ENCODE data around the gene OR1D5. TPM values are rescaled to one million over a fixed set of nuclear protein-coding genes. Genes with fewer than 3 reads are reported as not detected.
A peak's percentile ranks its signal among the peaks of the same experiment; 100 is the strongest.

The OR1D5 gene
- total and polyA plus RNA-seq, 10 of the 15 experiments (the other 5 are each of a cell fraction or from before 2014, with no cell fraction given) = not detected

- TF ChIP-seq ZBTB11 (CRISPR knock-in tag; IDR thresholded peaks at IDR 0.05) (peak; percentile 63), NFYA (IDR thresholded peaks at IDR 0.05; ENCODE audit: borderline replicate concordance, low read depth, low read length) (peak; percentile 70), RB1 (IDR thresholded peaks at IDR 0.05; ENCODE audit: borderline replicate concordance) (no peak), NR2F1 (conservative IDR thresholded peaks at IDR 0.05) (no peak), LARP7 (IDR thresholded peaks at IDR 0.05) (no peak), GABPA (IDR thresholded peaks at IDR 0.05; ENCODE audit: low read depth) (peak; percentile 68), SMC3 (IDR thresholded peaks at IDR 0.05; ENCODE audit: borderline replicate concordance, low read length) (peak; percentile 56), BACH1 (IDR thresholded peaks at IDR 0.05; ENCODE audit: borderline replicate concordance) (no peak), NRF1 (conservative IDR thresholded peaks at IDR 0.05; ENCODE audit: low read depth, low read length) (no peak), SMAD1 (IDR thresholded peaks at IDR 0.05; ENCODE audit: low read depth, partially characterized antibody) (no peak), RCOR1 (conservative IDR thresholded peaks at IDR 0.05; ENCODE audit: low read depth, low read length) (no peak), REST (IDR thresholded peaks at IDR 0.05; ENCODE audit: low read depth, low read length) (no peak), TCF3 (IDR thresholded peaks at IDR 0.05; ENCODE audit: borderline replicate concordance, insufficient read depth, low read depth, low read length) (peak; percentile 63; the same call in 1 of the 2 replicates), GATAD2B (conservative IDR thresholded peaks at IDR 0.05; ENCODE audit: low read depth) (no peak), POLR2A (IDR thresholded peaks at IDR 0.05; ENCODE audit: low read depth, low read length) (peak; percentile 55), EED (IDR thresholded peaks at IDR 0.05; ENCODE audit: low read depth) (0 out of 2 replicates have a peak, but pooled peaks have one; percentile 32), KLF5 (IDR thresholded peaks at IDR 0.05; ENCODE audit: partially characterized antibody) (no peak)
- TF ChIP-seq, protein P1, sequence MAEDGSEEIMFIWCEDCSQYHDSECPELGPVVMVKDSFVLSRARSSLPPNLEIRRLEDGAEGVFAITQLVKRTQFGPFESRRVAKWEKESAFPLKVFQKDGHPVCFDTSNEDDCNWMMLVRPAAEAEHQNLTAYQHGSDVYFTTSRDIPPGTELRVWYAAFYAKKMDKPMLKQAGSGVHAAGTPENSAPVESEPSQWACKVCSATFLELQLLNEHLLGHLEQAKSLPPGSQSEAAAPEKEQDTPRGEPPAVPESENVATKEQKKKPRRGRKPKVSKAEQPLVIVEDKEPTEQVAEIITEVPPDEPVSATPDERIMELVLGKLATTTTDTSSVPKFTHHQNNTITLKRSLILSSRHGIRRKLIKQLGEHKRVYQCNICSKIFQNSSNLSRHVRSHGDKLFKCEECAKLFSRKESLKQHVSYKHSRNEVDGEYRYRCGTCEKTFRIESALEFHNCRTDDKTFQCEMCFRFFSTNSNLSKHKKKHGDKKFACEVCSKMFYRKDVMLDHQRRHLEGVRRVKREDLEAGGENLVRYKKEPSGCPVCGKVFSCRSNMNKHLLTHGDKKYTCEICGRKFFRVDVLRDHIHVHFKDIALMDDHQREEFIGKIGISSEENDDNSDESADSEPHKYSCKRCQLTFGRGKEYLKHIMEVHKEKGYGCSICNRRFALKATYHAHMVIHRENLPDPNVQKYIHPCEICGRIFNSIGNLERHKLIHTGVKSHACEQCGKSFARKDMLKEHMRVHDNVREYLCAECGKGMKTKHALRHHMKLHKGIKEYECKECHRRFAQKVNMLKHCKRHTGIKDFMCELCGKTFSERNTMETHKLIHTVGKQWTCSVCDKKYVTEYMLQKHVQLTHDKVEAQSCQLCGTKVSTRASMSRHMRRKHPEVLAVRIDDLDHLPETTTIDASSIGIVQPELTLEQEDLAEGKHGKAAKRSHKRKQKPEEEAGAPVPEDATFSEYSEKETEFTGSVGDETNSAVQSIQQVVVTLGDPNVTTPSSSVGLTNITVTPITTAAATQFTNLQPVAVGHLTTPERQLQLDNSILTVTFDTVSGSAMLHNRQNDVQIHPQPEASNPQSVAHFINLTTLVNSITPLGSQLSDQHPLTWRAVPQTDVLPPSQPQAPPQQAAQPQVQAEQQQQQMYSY (CRISPR knock-in tag; IDR thresholded peaks at IDR 0.05) = no peak
- TF ChIP-seq, protein P2, sequence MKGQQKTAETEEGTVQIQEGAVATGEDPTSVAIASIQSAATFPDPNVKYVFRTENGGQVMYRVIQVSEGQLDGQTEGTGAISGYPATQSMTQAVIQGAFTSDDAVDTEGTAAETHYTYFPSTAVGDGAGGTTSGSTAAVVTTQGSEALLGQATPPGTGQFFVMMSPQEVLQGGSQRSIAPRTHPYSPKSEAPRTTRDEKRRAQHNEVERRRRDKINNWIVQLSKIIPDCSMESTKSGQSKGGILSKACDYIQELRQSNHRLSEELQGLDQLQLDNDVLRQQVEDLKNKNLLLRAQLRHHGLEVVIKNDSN (IDR thresholded peaks at IDR 0.05; ENCODE audit: borderline replicate concordance, extremely low read length, insufficient read depth, low read depth, low read length) = no peak
These were observed 14.5 kb downstream of the OR1D5 start (continued) for GRCh38 chr17:3048727-3049471.

Measured in GM12878 (cell line).